NCI-H748 (cell line): ENCODE data around the gene PI4KA.

Experiments
- DNase-seq: peaks from one replicate; lab custom pipeline; 2025; ENCODE audit not compliant: unreplicated experiment; lab: John Stamatoyannopoulos, UW

Gene PI4KA

GRCh38 chr22:20881869-20882815 is 23.5 kb upstream of the PI4KA start:
- no peak for DNase-seq

GRCh38 chr22:20881231-20881630 is 22.6 kb upstream of the PI4KA start:
- no peak for DNase-seq

- no peak for DNase-seq
Observed at GRCh38 chr22:20877715-20878114, 19.1 kb upstream of the PI4KA start.

GRCh38 chr22:20875296-20875695 is 16.7 kb upstream of the PI4KA start:
- no peak for DNase-seq

- DNase-seq, result no peak
Observed at GRCh38 chr22:20873214-20873613, 14.6 kb upstream of the PI4KA start.

- no peak for DNase-seq
Observed at GRCh38 chr22:20869234-20869633, 10.6 kb upstream of the PI4KA start.

GRCh38 chr22:20868025-20868962 is 9.7 kb upstream of the PI4KA start:
- DNase-seq, result no peak

- DNase-seq, result no peak
Observed at GRCh38 chr22:20867179-20868024, 8.8 kb upstream of the PI4KA start.

GRCh38 chr22:20866736-20867135 is 8.1 kb upstream of the PI4KA start:
- no peak for DNase-seq

- DNase-seq, result no peak
Observed at GRCh38 chr22:20865875-20866445, 7.3 kb upstream of the PI4KA start.

- no peak for DNase-seq
Observed at GRCh38 chr22:20865331-20865730, 6.7 kb upstream of the PI4KA start.

GRCh38 chr22:20864186-20864908 is 5.7 kb upstream of the PI4KA start:
- no peak for DNase-seq

- DNase-seq, result no peak
Observed at GRCh38 chr22:20863366-20863765, 4.8 kb upstream of the PI4KA start.

- DNase-seq, result no peak
Observed at GRCh38 chr22:20862540-20862939, 3.9 kb upstream of the PI4KA start.

GRCh38 chr22:20859615-20860014 is 1.0 kb upstream of the PI4KA start:
- DNase-seq, result peak; percentile 28

GRCh38 chr22:20857838-20858614 is 585 bp downstream of the PI4KA start:
- peak; percentile 87 for DNase-seq

GRCh38 chr22:20857247-20857643 is 1.4 kb downstream of the PI4KA start:
- DNase-seq, result no peak

GRCh38 chr22:20853236-20853660 is 5.4 kb downstream of the PI4KA start:
- DNase-seq, result no peak

GRCh38 chr22:20852503-20852902 is 6.1 kb downstream of the PI4KA start:
- DNase-seq, result no peak
